Prostate gland (tissue), 2 donors: ENCODE measurements around the gene APOBEC3A. TPM values are rescaled to one million over a fixed set of nuclear protein-coding genes. Genes with fewer than 3 reads are reported as not detected.
"Not testable (repeated sequence)": the region's sequence is repeated elsewhere in the genome, so short reads cannot be mapped to it uniquely, and the experiment has no call there.

Source experiments
- DNase-seq: peaks from one replicate; pipeline ENCODE4 v3.0.0-alpha.2; 2019; ENCODE audit warnings: low spot score
- H3K27ac ChIP-seq, 2 donors: fragments of 200-600 bp; sonication (generic); 2 replicates each; pipeline ENCODE4 v1.5.1; 2017 to 2019
- H3K27me3 ChIP-seq: fragments of 200-600 bp; sonication (generic); replicated peaks from 2 replicates; pipeline ENCODE4 v1.5.1; 2019; ENCODE audit not compliant: insufficient read depth
- H3K36me3 ChIP-seq, 2 donors: fragments of 200-600 bp; sonication (generic); 1 replicate in 1 of 2; 2 replicates in 1 of 2; pipeline versions ENCODE4 v1.5.1 to v1.8.1; 2017 to 2019
- H3K4me1 ChIP-seq: fragments of 200-600 bp; sonication (generic); replicated peaks from 2 replicates; pipeline ENCODE4 v1.5.1; 2019
- H3K4me3 ChIP-seq, 2 donors: fragments of 200-600 bp; sonication (generic); 2 replicates each; pipeline ENCODE4 v1.5.1; 2017 to 2019
- H3K9me3 ChIP-seq: fragments of 200-600 bp; sonication (generic); 2 replicates; pipeline ENCODE4 v1.5.1; 2017
- CTCF ChIP-seq, 4 experiments: fragments of 200-600 bp in 2 of 4; fragments of 450-650 bp in 2 of 4; sonication (generic) in 2 of 4; IDR thresholded peaks; 1 replicate in 3 of 4; 2 replicates in 1 of 4; pipeline ENCODE4 v1.5.1; 2016 to 2019; ENCODE audit warnings: antibody characterized with exemption in 4 of 4, mild to moderate bottlenecking in 2 of 4, moderate library complexity in 2 of 4
- POLR2A ChIP-seq: fragments of 450-650 bp; IDR thresholded peaks from one replicate; pipeline ENCODE4 v1.6.1; 2016; ENCODE audit warnings: antibody characterized with exemption, mild to moderate bottlenecking
- POLR2AphosphoS5 ChIP-seq: sonication (generic); formaldehyde crosslinking; IDR thresholded peaks from one replicate; pipeline ENCODE4 v1.6.1; 2017; ENCODE audit warnings: antibody characterized with exemption
- WGBS: methylation state at CpG from one replicate; pipeline ENCODE4 v1.1.5; 2018; 5-methylcytosine and 5-hydroxymethylcytosine counted together
- intact Hi-C: fragments of 100-400 bp; cut with DNase I; formaldehyde crosslinking; loops from one replicate; pipeline ENCODE4 v1.14.2; 2022
- total RNA-seq, 2 donors: library from RNA; depleted of rRNA; stranded (reverse); fragments of >200 nt; gene quantifications; one replicate each; pipeline ENCODE4 v1.1.0, GENCODE V29; 2016

Gene APOBEC3A
- total RNA-seq, 2 donors from 2014 or later: 1.6 TPM; not detected in 1

- Histone ChIP-seq H3K4me1 (no peaks in the 10 kb centered on the region), H3K27ac (no peak overlapping the region), H3K27me3 (no peaks in the 10 kb centered on the region), H3K4me3 (no peak overlapping the region), H3K36me3 (no peaks in the 10 kb centered on the region), H3K9me3 (no peaks in the 10 kb centered on the region)
- no peak for DNase-seq
- TF ChIP-seq POLR2AphosphoS5 (no peak), POLR2A (no peak), CTCF (IDR thresholded peaks at IDR 0.05) (no peak)
- intact Hi-C loops: no loop called here
- 97% methylated on average over 3 of the region's 3 CpGs for WGBS
These were observed 1.5 kb upstream of the APOBEC3A start for GRCh38 chr22:38955926-38956325.

- Histone ChIP-seq H3K9me3 (no peaks in the 10 kb centered on the region), H3K27me3 (no peaks in the 10 kb centered on the region), H3K27ac (no peak overlapping the region), H3K36me3 (no peaks in the 10 kb centered on the region), H3K4me3 (no peak overlapping the region), H3K4me1 (no peaks in the 10 kb centered on the region)
- DNase-seq: no peak
- TF ChIP-seq POLR2A (no peak), CTCF (IDR thresholded peaks at IDR 0.05) (no peak), POLR2AphosphoS5 (no peak)
- 89% methylated on average over 5 of the region's 5 CpGs for WGBS
- intact Hi-C loops: no loop called here
These were observed 858 bp upstream of the APOBEC3A start for GRCh38 chr22:38956551-38956950.

GRCh38 chr22:38957808-38958650, 620 bp downstream of the APOBEC3A start:
- H3K27me3 ChIP-seq: no peaks in the 10 kb centered on the region
- H3K4me1 ChIP-seq: no peaks in the 10 kb centered on the region
- no peaks in the 10 kb centered on the region for H3K9me3 ChIP-seq
- intact Hi-C loops: no loop called here
- TF ChIP-seq CTCF (IDR thresholded peaks at IDR 0.05) (no peak), POLR2A (no peak), POLR2AphosphoS5 (no peak)
- DNase-seq: no peak
- H3K27ac ChIP-seq: no peak overlapping the region
- H3K36me3 ChIP-seq: no peaks in the 10 kb centered on the region
- no peak overlapping the region for H3K4me3 ChIP-seq
- 89% methylated on average over 6 of the region's 6 CpGs for WGBS

GRCh38 chr22:38958651-38958943, 1.2 kb downstream of the APOBEC3A start:
- H3K27ac ChIP-seq, H3K4me1 ChIP-seq, H3K36me3 ChIP-seq, H3K9me3 ChIP-seq, intact Hi-C loops, DNase-seq, H3K27me3 ChIP-seq, H3K4me3 ChIP-seq: not testable (repeated sequence)

GRCh38 chr22:38959590-38959989, 2.2 kb downstream of the APOBEC3A start:
- 94% methylated on average over 8 of the region's 8 CpGs for WGBS
- no peak overlapping the region for H3K4me3 ChIP-seq
- H3K27ac ChIP-seq: no peak overlapping the region
- no peaks in the 10 kb centered on the region for H3K27me3 ChIP-seq
- no peak for DNase-seq
- H3K4me1 ChIP-seq: no peaks in the 10 kb centered on the region
- H3K36me3 ChIP-seq: no peaks in the 10 kb centered on the region
- no peak for TF ChIP-seq POLR2A
- TF ChIP-seq POLR2AphosphoS5: no peak
- no peak for TF ChIP-seq CTCF (IDR thresholded peaks at IDR 0.05)
- intact Hi-C loops: no loop called here
- H3K9me3 ChIP-seq: no peaks in the 10 kb centered on the region

GRCh38 chr22:38960673-38961072, 3.3 kb downstream of the APOBEC3A start:
- H3K4me1 ChIP-seq, H3K4me3 ChIP-seq, DNase-seq, H3K27ac ChIP-seq, H3K27me3 ChIP-seq, intact Hi-C loops, H3K9me3 ChIP-seq, H3K36me3 ChIP-seq: not testable (repeated sequence)
- 80% methylated on average over 4 of the region's 4 CpGs for WGBS

GRCh38 chr22:38963291-38963738, 5.9 kb downstream of the APOBEC3A start:
- DNase-seq, intact Hi-C loops, H3K27me3 ChIP-seq, H3K36me3 ChIP-seq, H3K9me3 ChIP-seq, H3K4me3 ChIP-seq, H3K4me1 ChIP-seq, H3K27ac ChIP-seq: not testable (repeated sequence)
- WGBS: 21% methylated on average over 9 of the region's 11 CpGs
